Fibroblast of upper back skin (primary cell): ENCODE measurements around the gene MREG.
"Not testable (repeated sequence)": the region's sequence is repeated elsewhere in the genome, so short reads cannot be mapped to it uniquely, and the experiment has no call there.

Source experiments
- DNase-seq: peaks from one replicate; pipeline ENCODE4 v3.0.0-alpha.2; 2013

The MREG gene

DNA sequence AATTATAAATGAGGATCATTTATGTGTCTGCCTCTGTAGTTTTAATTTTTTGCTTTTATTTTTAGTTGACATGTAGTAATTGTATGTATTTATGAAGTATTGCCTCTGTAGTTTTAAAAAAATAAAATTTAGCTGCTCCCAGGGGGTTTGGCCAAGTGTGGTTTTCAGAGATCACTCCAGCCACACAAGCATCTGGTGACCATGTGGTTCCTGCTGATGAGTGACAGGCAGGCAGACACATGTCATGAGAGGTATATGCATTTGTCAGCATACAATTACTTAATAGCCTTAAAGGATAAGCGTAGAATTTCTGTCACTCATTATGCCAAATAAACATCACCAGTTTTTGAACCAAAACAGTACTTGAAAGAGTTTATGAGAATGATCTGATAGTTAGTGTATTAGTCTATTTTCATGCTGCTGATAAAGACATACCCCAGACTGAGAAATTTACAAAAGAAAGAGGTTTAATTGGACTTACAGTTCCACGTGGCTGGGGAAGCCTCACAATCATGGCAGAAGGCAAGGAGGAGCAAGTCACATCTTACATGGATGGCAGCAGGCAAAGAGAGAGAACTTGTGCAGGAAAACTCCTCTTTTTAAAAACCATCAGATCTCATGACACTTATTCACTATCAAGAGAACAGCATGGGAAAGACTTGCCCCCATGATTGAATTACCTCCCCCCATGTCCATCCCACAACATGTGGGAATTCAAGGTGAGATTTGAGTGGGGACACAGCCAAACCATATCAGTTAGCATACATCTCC lies 29.6 kb downstream of the MREG start:
- peak; percentile 31 for DNase-seq

DNA sequence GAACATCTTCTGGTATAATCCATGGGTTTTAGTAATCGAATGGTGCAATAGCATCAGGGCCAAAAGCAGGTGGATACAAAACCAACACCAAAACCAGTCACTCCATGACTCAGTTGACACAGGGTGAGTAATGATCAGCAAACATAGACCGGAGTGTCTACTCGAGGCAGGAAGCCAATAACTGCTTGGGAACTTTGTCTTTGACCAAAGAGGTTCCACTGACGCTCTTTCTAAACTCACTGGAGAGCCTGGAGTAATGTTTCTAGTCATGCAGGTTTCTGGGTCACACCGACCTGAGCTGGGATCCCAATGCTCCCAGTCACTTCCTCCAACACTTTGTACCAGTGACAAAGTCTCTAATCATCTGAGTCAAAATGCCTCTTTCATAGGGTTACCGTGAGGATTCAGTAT lies 30.9 kb downstream of the MREG start:
- DNase-seq, result peak; percentile 43

DNA sequence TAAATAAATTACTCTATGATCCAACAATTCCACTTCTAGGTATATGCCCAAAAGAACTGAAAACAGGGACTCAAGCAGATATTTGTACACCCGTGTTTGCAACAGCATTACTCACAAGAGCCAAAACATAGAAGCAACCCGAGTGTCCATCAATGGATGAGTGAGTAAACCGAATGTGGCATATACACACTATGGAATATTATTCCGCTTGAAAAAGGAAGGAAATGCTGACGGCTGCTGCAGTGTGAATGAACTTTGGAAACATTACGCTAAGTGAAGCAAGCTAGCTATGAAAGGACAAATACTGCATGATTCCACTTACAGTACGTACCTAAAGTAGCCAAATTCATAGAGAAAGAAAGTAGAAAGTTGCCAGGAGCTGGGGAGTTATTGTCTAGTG lies 32.2 kb downstream of the MREG start:
- no peak for DNase-seq

DNA sequence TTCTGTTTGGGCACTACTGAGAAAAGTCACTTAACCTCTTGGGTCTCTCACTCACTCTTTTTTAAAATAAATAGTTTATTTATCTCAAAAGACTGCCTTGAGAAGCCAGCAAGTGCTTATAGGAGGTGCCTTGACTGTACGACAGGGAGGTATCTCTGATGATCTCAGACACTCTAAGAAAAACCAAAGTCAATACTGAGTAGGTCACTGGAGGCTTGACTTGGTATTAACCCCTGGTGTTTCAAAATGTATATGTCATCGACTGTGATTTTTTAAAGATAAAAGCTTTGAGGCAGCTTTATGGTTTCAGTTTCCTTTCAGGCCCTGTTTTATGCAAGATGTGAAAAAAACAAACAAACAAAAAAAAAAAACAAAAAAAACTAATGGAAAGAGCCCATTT lies 33.7 kb downstream of the MREG start:
- no peak for DNase-seq

DNA sequence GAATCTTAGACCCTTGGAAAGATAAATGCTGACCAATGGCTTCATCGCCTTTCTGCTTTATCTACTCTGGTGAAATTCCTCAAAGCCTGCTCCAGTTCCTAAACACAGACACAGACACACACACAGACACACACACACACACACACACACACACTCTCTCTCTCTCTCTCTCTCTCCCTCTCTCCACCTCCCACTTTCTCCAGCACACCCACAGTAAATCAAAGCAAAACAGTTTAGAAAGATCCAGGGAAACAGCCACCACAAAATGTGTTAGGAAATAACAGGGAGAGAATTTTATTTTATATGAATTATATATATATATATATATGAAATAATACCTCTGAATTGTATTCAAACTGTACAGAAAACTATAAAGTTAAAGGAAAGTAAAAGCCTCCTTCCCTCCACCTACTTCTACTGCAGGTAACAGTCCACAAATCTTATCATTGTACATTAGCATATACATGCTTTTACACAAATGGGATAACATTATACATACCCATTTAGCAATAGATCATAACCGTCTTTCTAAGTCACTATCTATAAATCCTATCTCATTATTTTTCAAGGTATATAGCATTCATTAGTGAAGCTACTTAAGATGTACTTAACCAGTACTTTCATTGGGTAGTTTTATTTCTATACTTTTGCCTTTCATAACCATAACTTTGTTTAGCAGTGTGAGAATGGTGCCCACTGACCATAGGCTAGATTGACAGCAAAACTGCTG lies 38.5 kb downstream of the MREG start:
- no peak for DNase-seq

DNA sequence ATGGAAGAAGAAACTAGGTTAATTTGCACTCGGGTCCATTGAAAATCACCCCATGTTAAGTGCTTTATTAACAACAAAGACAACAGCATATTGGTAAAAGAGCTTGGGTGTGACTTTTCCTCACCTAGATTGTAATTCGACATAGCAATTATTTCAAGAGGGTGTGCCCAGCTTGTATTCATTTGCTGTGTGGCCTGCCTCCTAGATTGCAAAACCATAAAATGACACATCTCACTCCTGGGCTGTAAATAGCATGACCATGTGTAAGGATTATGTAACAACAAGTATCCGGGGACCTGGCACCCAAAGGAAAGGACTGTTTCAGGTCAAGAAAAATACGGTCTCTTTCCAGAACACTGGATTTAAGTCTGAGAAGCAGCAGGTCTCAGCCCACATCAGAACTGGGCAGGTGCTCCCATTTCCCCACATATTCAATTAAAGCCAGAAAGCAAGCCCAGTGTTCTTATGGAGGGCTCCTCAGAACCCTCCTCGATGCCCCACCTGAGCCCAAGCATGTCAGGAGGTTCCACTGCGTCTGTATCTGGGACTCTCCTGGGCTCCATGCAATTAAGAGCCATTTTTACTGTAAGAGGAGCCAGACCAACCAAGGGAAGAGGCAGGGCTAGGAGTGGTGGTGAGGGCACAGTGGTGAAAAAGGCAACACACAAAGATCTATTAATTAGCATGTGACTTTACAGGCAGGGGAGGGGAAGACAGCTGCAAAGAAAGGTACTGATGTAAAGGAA lies 39.2 kb downstream of the MREG start:
- DNase-seq, result peak; percentile 28

DNA sequence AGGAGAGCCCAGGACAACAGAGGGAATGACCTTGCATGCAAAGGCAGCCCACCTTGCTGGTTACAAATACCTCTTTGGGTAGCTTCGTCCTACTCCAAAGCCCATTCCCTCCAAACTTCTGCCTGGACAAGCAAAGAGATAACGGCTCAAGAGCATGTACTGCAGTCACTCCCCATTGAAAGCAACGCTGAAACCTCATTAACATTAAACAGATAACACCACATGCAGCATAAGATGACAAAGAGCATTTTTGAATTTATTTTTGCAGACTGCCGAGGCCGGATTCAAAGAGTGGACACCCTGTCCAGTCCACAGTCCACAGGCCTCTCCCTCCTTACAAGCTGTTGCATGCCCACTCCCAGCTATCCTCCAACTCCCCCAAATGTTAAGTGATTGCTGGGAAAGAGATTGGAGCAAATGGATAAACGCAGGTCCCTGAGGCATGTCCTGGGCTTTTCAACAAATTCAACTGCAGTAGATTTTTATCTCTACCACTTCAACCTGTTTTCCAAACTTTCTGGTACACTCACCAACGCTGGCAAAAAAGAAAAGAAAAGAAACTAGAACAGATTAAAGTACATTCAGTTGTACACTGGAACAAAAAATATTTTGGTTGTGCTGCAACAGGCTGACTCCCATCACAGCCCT lies 40.1 kb downstream of the MREG start:
- no peak for DNase-seq

DNA sequence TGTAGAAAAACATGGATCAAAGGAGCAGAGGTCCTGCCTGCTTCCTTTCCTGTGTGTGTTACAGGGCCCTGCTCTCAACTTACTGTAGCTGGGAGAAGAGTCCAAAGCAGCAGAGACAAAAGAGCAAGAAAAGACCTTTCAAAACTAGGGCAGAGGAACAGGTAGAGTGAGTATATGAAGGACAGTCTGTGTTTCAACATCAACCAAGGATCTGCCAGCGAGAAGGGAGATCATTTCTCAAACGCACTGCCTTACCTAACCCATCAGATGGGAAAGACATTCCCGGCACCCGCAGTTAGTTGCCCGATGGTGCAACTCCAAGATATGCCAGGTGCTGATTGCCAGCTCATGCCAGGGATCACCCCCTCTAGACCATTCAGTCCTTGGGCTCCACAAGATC lies 41.7 kb downstream of the MREG start:
- DNase-seq, result no peak

DNA sequence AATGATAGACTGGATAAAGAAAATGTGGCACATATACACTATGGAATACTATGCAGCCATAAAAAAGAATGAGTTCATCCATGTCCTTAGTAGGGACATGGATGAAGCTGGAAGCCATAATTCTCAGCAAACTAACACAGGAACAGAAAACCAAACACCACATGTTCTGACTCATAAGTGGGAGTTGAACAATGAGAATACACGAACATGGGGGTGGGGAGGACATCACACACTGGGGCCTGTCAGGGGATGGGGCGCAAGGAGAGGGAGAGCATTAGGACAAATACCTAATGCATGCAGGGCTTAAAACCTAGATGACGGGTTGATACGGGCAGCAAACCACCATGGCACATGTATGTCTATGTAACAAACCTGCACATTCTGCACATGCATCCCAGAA lies 42.5 kb downstream of the MREG start:
- not testable (repeated sequence) for DNase-seq

DNA sequence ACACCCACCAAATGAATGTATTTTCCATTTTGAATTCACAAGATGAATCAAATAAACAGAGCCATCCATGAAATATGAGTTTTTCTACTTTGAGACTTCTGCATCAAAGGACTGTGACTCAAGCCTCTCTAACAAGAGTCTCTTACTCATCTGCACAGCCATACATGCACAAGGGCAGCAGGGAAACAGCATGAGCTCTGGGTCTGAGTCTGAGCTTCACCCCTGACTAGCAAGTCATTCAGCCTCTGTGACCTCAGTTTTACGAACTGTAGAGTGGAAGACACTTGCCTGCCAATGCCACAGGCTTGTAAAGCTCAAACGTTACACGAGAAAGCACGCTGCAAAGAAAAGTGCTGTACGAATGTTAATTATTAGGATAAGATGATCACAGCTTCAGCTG lies 42.9 kb downstream of the MREG start:
- peak; percentile 11 for DNase-seq

DNA sequence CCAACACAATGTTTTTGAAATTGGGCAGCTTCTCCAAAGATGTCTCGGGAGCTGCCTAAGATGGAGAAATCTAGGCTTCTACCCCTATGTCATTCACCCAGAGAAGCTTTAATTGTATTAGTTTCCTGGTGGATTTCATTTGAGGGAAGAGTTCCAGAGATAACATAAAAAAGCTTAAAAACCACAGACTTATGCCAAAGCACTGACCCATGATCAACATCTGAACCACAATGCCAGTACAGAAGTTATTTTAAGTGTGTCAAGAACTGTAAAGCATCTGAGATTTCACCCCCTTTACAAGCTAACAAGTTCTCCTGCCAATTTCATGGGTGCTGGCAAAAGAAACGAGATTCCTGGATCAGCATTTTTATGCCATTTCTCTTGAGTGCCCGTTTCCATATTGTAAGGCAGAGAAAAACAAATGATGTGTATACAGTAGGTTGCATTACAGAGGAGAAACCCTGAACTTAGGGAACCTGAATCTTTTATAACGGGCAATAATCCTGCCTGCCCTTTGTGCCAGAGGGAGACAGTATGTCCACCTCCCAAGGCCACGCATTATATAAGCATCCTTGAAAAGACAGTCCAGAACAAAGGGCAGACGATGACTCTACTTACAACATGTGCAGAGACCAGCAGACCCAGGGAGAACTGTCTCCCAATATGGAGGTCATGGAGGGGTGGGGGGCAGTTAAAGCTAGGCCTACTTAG lies 44.1 kb downstream of the MREG start:
- DNase-seq, result peak; percentile 13

DNA sequence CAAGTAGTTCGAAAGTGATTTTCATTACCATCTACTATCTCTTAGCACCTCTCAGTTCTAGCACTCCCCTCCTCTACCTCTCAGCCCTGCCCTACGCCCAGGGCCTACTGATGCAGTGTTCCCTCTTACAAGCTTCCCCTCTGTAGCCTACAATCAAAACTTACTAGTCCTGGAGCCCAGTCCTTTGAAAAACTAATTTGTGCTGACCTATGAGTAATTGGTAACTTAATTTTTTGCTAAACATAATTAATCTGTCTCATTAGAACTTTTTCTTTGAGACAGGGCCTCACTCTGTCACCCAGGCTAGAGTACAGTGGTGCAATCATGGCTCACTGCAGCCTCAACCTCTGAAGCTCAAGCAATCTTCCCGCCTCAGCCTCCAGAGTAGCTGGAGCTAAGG lies 44.9 kb downstream of the MREG start:
- DNase-seq, result no peak

DNA sequence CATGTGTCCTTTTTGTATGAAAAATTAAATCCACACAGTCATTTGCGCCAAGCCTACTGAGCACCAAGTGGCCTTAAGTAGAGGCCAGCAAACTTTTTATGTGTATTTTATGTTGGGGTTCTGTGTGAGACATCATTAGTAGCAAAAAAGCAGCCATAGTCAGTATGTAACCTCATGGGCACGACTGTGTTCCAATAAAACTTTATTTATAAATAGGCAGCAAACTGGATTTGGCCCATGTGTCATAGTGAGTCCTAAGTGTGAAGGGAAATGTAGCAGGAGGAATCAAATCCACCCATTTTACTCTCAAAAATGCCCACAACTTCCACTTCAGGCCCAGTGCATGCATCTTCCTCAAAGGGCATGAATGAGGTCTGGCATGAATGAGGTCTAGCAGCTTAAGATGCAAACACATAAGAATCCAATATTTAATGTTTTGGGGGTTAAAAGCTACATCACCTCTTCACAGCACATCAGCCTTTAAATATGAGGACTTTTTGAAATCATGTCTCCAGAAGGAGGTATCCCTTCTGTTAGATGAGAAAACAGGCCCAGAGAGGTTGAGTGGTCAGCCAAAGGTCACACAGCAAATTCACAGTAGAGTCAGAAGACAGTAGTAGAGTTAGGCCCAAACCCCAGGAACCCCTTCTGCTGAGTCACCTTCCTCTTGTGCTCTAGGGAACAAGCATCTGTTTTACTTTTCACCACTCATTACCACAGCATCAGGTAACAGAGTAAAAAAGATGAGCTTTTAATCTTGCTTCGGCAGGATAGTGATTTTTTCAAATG lies 45.6 kb downstream of the MREG start:
- peak; percentile 10 for DNase-seq

DNA sequence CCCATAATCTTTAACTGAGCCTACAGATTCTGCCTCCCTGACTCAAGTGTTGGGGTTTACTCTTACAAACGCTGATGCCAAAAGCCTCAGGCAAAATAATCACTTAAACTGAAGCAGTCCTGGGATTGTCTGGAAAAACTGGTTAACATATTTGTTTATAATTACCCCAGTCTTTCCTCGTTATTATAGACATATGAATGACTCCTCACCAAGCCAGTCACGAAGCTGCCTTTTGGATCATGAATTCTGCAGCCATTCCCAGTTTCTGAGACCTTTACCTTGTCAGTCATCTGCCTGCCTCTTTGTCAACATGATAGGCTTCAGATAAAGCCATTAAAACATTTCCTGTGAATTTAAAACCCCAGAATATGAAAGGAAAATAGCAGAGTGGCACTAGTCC lies 46.4 kb downstream of the MREG start:
- no peak for DNase-seq

DNA sequence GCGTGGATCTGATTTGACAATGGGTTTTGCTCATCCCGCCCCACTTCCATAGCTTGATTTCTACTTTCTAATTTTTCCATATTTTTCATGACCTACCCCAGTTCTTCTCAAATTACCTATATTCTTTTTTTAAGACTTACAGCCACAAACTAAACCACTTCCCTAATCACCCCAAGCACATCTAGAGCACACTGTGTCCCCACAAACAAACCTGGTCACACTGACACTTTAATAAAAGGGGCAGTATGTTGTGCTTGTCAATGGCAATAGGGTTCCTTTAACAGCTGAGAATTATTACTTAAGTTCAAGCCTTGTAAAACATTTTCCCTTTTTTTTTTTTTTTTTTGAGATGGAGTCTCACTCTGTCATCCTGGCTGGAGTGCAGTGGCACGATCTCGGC lies 47.1 kb downstream of the MREG start:
- no peak for DNase-seq

DNA sequence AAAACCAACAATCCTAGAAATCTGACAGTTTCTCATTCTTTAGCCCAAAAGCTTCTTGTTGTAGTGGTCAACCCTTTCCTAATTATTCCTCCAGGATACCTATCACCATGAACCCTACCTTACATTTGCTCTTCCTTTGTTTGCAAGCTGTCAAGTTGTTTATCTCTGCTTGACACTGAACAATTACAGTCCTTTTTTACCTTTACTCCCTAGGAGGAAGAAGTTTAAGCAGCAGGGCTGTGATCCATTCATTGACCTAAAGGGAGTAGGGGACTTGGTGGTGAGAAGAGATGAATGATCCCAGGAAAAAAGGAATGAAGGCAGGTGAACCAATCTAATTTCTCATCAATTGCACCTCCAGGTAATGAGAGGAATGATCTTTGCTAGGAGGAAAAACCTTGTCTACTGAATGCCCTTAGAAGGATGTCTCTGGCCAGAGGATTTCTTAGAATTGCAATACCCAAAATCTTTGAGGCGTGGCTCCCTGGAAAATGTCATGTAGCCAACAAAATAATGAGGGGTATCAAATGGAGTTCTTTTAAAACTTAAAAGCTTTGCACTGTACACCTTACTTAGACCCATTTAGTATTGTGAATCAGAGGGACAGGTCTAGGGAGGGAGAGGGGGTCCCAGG lies 47.7 kb downstream of the MREG start:
- no peak for DNase-seq

DNA sequence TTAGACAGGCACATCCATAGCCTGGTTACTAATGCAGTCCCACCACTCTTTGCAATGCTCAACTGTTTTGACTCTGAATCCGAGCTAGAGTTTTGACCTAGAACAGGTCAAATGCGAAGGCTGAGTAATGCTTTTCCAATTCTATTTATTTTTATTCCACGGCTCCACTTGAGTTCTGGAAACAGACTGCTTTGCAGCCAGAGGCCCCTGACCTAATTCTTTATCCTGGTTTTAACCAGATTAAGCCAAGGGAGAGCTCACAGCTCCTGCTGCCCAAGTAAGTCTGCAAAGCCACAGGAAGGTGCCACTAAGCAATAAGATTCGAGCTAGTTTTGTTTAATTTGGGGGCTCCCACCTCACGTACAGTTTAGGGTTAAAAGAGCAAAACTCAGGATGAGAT lies 51.4 kb downstream of the MREG start:
- no peak for DNase-seq

DNA sequence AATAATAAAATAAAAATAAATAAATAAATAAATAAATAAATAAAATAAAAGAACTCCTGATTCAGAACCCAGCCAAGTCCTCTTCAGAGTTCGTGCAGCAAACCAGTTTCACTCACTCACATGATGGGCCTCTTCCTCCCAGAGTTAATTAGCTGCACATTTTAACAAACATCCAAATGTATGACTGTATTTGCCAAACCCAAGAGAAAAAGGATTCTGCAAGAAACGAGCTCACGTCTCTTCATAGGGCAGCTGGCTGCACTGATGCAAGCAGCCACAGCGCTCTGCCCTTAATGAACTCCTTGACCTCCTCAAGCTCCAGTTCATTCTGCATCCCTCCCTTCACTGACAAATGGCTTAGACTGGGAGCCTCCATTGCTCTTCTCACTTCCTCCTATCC lies 55.1 kb downstream of the MREG start:
- DNase-seq, result peak; percentile 16

DNA sequence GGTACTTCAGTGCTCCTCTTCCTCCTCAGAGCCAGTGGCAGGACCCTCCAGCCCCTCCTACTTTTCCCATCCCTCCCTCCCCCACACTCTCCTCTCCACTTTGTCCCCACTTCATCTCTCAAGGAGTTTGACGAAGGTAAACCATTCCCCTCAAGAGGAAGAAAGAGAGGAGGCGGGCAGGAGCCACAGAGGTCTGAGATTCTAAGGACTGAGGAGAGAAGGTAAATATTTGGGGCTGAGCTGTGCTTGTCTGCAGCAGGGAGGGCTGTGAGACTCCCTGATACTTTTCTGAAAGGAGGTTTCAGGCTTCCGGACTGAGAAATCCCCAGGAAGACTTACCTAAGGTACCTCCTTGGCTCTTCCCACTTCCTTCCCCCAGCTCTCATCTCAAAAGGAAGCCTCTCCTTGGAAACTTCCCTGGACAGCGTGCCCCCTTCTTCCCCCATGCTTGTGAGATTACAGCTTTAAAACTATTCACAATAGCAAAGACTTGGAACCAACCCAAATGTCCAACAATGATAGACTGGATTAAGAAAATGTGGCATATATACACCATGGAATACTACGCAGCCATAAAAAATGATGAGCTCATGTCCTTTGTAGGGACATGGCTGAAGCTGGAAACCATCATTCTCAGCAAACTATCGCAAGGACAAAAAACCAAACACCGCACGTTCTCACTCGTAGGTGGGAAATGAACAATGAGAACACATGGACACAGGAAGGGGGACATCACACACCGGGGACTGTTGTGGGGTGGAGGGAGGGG lies 55.8 kb downstream of the MREG start:
- not testable (repeated sequence) for DNase-seq

DNA sequence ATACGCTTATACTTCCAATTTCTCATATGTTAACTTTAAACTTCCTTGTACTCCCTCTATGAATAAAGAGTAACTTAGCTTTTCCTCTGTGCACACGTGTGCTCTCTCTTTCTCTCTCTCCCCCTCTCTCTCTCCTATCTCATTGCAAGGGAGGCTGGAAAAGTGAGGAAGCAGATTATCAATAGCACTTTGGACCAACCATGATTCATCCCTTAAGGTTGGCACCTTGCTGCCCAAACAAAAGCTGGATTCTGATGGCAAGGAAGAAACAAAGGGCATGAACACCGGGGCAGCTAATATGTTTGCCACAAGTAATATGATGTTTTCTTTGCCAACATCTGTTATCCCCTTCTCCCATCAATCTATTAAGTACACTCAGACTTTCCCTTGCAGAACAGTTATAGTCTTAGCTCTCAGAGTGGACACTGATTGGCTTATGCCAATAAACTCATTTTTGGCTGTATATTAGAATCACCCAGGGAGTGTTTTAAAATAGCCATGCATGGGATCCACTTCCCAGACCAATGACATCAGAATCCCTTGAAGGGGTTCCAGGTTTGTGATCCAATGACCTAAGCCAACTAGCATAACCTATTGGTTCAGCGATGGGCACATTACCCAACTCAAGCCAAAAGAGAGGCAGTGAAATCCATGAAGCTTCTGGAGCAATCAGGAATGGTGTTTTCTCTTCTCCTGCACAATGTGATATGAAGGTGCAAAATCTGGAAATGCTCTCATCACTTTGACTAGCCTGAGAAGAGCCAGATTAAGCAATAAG lies 60.3 kb downstream of the MREG start:
- no peak for DNase-seq
